H9 (cell line): ENCODE measurements around the gene TP73. TPM values are rescaled to one million over a fixed set of nuclear protein-coding genes. Genes with fewer than 3 reads are reported as not detected.

Experiments
- DNase-seq: peaks from one replicate; pipeline ENCODE4 v3.0.0-alpha.2; 2017
- H2AFZ ChIP-seq: one replicate; pipeline ENCODE4 v1.6.1; 2013; ENCODE audit warnings: mild to moderate bottlenecking, low read length, control low read depth, moderate library complexity
- H2AK5ac ChIP-seq: 2 replicates; pipeline ENCODE4 v1.6.1; 2013; ENCODE audit warnings: low read length, control low read depth, mixed read lengths; ENCODE audit not compliant: insufficient read length
- H2BK120ac ChIP-seq: one replicate; pipeline ENCODE4 v1.6.1; 2013; ENCODE audit warnings: low read depth, mild to moderate bottlenecking, low read length, control low read depth, inconsistent platforms; ENCODE audit not compliant: poor library complexity, severe bottlenecking
- H2BK12ac ChIP-seq: 2 replicates; pipeline ENCODE4 v1.6.1; 2013; ENCODE audit warnings: low read length, control low read depth, mixed read lengths, low read depth; ENCODE audit not compliant: insufficient read length
- H2BK15ac ChIP-seq: 2 replicates; pipeline ENCODE4 v1.6.1; 2013; ENCODE audit warnings: low read depth, low read length, control low read depth
- H2BK20ac ChIP-seq: one replicate; pipeline ENCODE4 v1.6.1; 2013; ENCODE audit warnings: low read depth, mild to moderate bottlenecking, low read length, control low read depth, inconsistent platforms; ENCODE audit not compliant: poor library complexity, severe bottlenecking
- H2BK5ac ChIP-seq: 2 replicates; pipeline ENCODE4 v1.6.1; 2013; ENCODE audit warnings: low read length, control low read depth, mixed read lengths; ENCODE audit not compliant: insufficient read length
- H3K14ac ChIP-seq: 2 replicates; pipeline ENCODE4 v1.6.1; 2013; ENCODE audit warnings: low read length, control low read depth; ENCODE audit not compliant: insufficient read depth
- H3K18ac ChIP-seq: 2 replicates; pipeline ENCODE4 v1.6.1; 2013; ENCODE audit warnings: low read depth, mild to moderate bottlenecking, mixed read lengths, low read length, control low read depth; ENCODE audit not compliant: insufficient read length
- H3K23ac ChIP-seq: 2 replicates; pipeline ENCODE4 v1.6.1; 2013; ENCODE audit warnings: low read length, control low read depth, mixed read lengths, low read depth; ENCODE audit not compliant: insufficient read length
- H3K23me2 ChIP-seq: 2 replicates; pipeline ENCODE4 v1.6.1; 2013; ENCODE audit warnings: low read depth, mild to moderate bottlenecking, mixed read lengths, low read length, control low read depth; ENCODE audit not compliant: insufficient read length, poor library complexity, severe bottlenecking
- H3K27ac ChIP-seq: 2 replicates; pipeline ENCODE4 v1.5.1; 2013; ENCODE audit warnings: low read length, control low read depth, mixed read lengths, low read depth; ENCODE audit not compliant: insufficient read length
- H3K27me3 ChIP-seq: 2 replicates; pipeline ENCODE4 v1.6.1; 2013; ENCODE audit warnings: low read length, control low read depth, inconsistent platforms; ENCODE audit not compliant: insufficient read depth
- H3K4ac ChIP-seq: 2 replicates; pipeline ENCODE4 v1.6.1; 2013; ENCODE audit warnings: low read depth, mild to moderate bottlenecking, control low read depth, inconsistent platforms, low read length, moderate library complexity
- H3K4me1 ChIP-seq: 2 replicates; pipeline ENCODE4 v1.6.1; 2013; ENCODE audit warnings: low read length, control low read depth, inconsistent platforms; ENCODE audit not compliant: insufficient read depth
- H3K4me2 ChIP-seq: 2 replicates; pipeline ENCODE4 v1.6.1; 2013; ENCODE audit warnings: low read length, control low read depth, mixed read lengths; ENCODE audit not compliant: insufficient read length, insufficient read depth
- H3K56ac ChIP-seq: 2 replicates; pipeline ENCODE4 v1.6.1; 2013; ENCODE audit warnings: low read depth, mild to moderate bottlenecking, mixed read lengths, low read length, control low read depth; ENCODE audit not compliant: insufficient read length
- H3K79me1 ChIP-seq: 2 replicates; pipeline ENCODE4 v1.6.1; 2013; ENCODE audit warnings: low read depth, mild to moderate bottlenecking, moderate library complexity, low read length, control low read depth, inconsistent platforms; ENCODE audit not compliant: insufficient read depth, poor library complexity, severe bottlenecking
- H3K79me2 ChIP-seq: 2 replicates; pipeline ENCODE4 v1.6.1; 2013; ENCODE audit warnings: low read length, control low read depth, inconsistent platforms; ENCODE audit not compliant: insufficient read depth
- H3K9ac ChIP-seq: 2 replicates; pipeline ENCODE4 v1.6.1; 2013; ENCODE audit warnings: low read length, control low read depth, mixed read lengths; ENCODE audit not compliant: insufficient read length; ENCODE audit errors: extremely low read depth
- H3K9me3 ChIP-seq: one replicate; pipeline ENCODE4 v1.6.1; 2013; ENCODE audit warnings: low read depth, low read length, inconsistent platforms; ENCODE audit not compliant: control insufficient read depth
- H3T11ph ChIP-seq: one replicate; pipeline ENCODE4 v1.6.1; 2013; ENCODE audit warnings: mild to moderate bottlenecking, low read length, control low read depth, inconsistent platforms
- H4K20me1 ChIP-seq: one replicate; pipeline ENCODE4 v1.6.1; 2013; ENCODE audit not compliant: control insufficient read depth, insufficient read length, insufficient read depth
- H4K5ac ChIP-seq: 2 replicates; pipeline ENCODE4 v1.6.1; 2013; ENCODE audit warnings: low read depth, mild to moderate bottlenecking, mixed read lengths, low read length, control low read depth; ENCODE audit not compliant: insufficient read length
- H4K8ac ChIP-seq: replicated peaks from 2 replicates; pipeline ENCODE4 v1.6.1; 2013; ENCODE audit warnings: low read length, control low read depth, mixed read lengths, low read depth; ENCODE audit not compliant: insufficient read length
- H4K91ac ChIP-seq: 2 replicates; pipeline ENCODE4 v1.6.1; 2013; ENCODE audit warnings: low read depth, mild to moderate bottlenecking, moderate library complexity, mixed read lengths, low read length, control low read depth; ENCODE audit not compliant: insufficient read length
- H3K27ac Mint-ChIP-seq, 3 experiments: 2 replicates in 2 of 3; 3 replicates in 1 of 3; pipeline ENCODE4 v1.8.0; 2020 to 2021; ENCODE audit warnings: mixed read lengths in 3 of 3, mild to moderate bottlenecking in 1 of 3, moderate library complexity in 1 of 3
- H3K27me3 Mint-ChIP-seq: 2 replicates; pipeline ENCODE4 v1.8.0; 2021; ENCODE audit warnings: low read depth, mild to moderate bottlenecking, moderate library complexity, mixed read lengths
- H3K36me3 Mint-ChIP-seq, 3 experiments: 2 replicates in 2 of 3; 3 replicates in 1 of 3; pipeline ENCODE4 v1.8.0; 2020 to 2021; ENCODE audit warnings: low read depth in 3 of 3, mixed read lengths in 3 of 3; ENCODE audit not compliant: insufficient read depth in 1 of 3
- H3K4me1 Mint-ChIP-seq, 2 experiments: 2 replicates each; pipeline ENCODE4 v1.8.0; 2020; ENCODE audit warnings: mixed read lengths in 2 of 2
- H3K4me3 Mint-ChIP-seq, 2 experiments: 2 replicates in 1 of 2; 3 replicates in 1 of 2; pipeline ENCODE4 v1.8.0; 2020 to 2021; ENCODE audit warnings: mild to moderate bottlenecking in 2 of 2, mixed read lengths in 2 of 2, moderate library complexity in 1 of 2
- H3K9me3 Mint-ChIP-seq, 2 experiments: 2 replicates in 1 of 2; 3 replicates in 1 of 2; pipeline ENCODE4 v1.8.0; 2020; ENCODE audit warnings: mild to moderate bottlenecking in 2 of 2, mixed read lengths in 2 of 2, moderate library complexity in 1 of 2
- CTCF ChIP-seq: fragments of 200-600 bp; sonication (generic); conservative IDR thresholded peaks from 3 replicates; pipeline ENCODE4 v1.8.0; 2021; ENCODE audit warnings: antibody characterized with exemption, mild to moderate bottlenecking
- WGBS: extraction: QIAGEN DNeasy Blood & Tissue Kit; methylation state at CpG from one replicate; pipeline ENCODE4 v1.1.7; 2013; ENCODE audit warnings: missing lambda C conversion rate, low lambda C conversion rate, mixed read lengths; ENCODE audit not compliant: insufficient read length; ENCODE audit errors: extremely low coverage; 5-methylcytosine and 5-hydroxymethylcytosine counted together
- total RNA-seq: library from RNA; stranded (reverse); gene quantifications from 2 replicates; pipeline ENCODE4 v1.2.1, GENCODE V29; 2021

The TP73 gene
- total RNA-seq, 1 experiment from 2014 or later = 4.7 TPM

- no peaks in the 10 kb centered on the region for H4K20me1 ChIP-seq
- H3K79me2 ChIP-seq = no peaks in the 10 kb centered on the region
- H3K56ac ChIP-seq = no peak overlapping the region
- no peak overlapping the region for H3K4ac ChIP-seq
- no peak overlapping the region for H2BK5ac ChIP-seq
- no peak overlapping the region for H3T11ph ChIP-seq
- no peaks in the 10 kb centered on the region for H3K9me3 ChIP-seq
- no peak overlapping the region for H4K91ac ChIP-seq
- H3K14ac ChIP-seq = no peak overlapping the region
- no peak overlapping the region for H3K27ac Mint-ChIP-seq
- no peak overlapping the region for H4K8ac ChIP-seq
- no peaks in the 10 kb centered on the region for H3K79me1 ChIP-seq
- H3K4me2 ChIP-seq = no peak overlapping the region
- no peaks in the 10 kb centered on the region; the same call in 1 of the 2 replicates for H3K27me3 ChIP-seq
- no peak overlapping the region for H3K23ac ChIP-seq
- no peak overlapping the region for H3K18ac ChIP-seq
- no peak overlapping the region for H3K4me3 Mint-ChIP-seq
- TF ChIP-seq CTCF = no peak
- H2BK15ac ChIP-seq = no peak overlapping the region
- WGBS = no CpG with 5 or more reads among the region's 4 CpGs
- no peaks in the 10 kb centered on the region for H3K4me1 ChIP-seq
- H3K23me2 ChIP-seq = no peaks in the 10 kb centered on the region
- peaks cover 53% of the 10 kb centered on the region for H3K27me3 Mint-ChIP-seq
- no peak overlapping the region for H3K9ac ChIP-seq
- H3K9me3 Mint-ChIP-seq = no peaks in the 10 kb centered on the region
- H2AK5ac ChIP-seq = no peak overlapping the region
- H4K5ac ChIP-seq = no peak overlapping the region
- no peak overlapping the region for H3K27ac ChIP-seq
- H2AFZ ChIP-seq = no peak overlapping the region
- H2BK12ac ChIP-seq = no peak overlapping the region
- H3K36me3 Mint-ChIP-seq = no peaks in the 10 kb centered on the region
- no peak for DNase-seq
- no peak overlapping the region for H2BK120ac ChIP-seq
- H2BK20ac ChIP-seq = no peak overlapping the region
- peaks cover 14 to 29% of the 10 kb centered on the region in 2 experiments for H3K4me1 Mint-ChIP-seq
These were observed 9.3 kb downstream of the TP73 start for GRCh38 chr1:3661631-3662030.
